HG02678 (cell line): ENCODE data around the gene ANKRD6.

Experiments
- ATAC-seq: cut with Tn5 transposase; IDR thresholded peaks from one replicate; pipeline ENCODE4 v1.9.1; 2021; ENCODE audit warnings: mild to moderate bottlenecking, moderate library complexity; ENCODE audit not compliant: unreplicated experiment

The ANKRD6 gene

DNA sequence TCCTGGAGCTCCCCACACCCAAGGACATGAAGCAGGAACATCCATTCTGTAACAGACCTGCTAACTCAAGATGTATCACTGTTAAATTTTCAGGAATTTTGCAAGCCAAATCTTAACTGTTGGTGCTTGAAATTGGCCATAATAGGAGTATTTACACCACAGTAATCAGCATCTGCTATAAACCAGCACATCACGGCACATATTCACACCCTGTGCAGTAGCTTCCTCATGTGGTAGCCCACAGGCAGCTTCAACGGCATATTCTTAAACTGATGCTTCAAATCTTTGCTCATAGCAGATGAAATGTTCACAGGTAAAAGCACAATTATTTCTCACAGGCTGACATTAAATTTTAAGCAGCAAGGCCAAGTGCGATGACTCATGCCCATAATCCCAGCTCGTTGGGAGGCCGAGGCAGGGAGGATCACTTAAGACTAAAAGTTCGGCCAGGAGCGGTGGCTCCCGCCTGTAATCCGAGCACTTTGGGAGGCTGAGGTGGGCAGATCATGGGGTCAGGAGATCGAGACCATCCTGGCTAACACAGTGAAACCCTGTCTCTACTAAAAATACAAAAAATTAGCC is 249.1 kb downstream of the ANKRD6 start:
- ATAC-seq: no peak

DNA sequence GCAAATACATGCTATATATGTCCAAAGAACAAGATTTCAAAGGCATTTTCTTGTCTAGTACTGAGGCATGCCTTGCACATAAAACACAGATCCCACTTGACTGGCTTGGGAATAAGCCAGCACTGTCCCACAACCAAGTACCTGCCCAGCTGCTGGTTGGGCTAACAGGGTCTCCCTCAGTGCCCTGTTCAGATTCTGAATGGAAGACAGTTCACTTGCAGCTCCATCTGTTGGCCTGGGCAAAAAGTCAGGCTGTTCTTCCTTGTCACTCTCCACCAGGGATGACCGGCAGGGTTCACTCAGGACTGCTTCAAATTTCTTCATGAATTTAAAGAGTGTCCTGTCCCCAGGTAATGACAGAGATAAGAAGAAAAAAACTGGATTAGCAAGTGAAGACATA is 250.0 kb downstream of the ANKRD6 start:
- ATAC-seq: no peak
